ENCODE measurements around the gene TPO. TPM values are rescaled to one million over a fixed set of nuclear protein-coding genes. Genes with fewer than 3 reads are reported as not detected.

TPO gene
- total RNA-seq, 1 experiment from 2014 or later = not detected

- intact Hi-C loops (cut with micrococcal nuclease; ENCODE audit: unreplicated experiment) = no loop called here
- BruUV-seq (replicated peaks) = no TSS peak
- Mint-ChIP-seq H3K4me1 (ENCODE audit: low read depth, unreplicated experiment) (no peaks in the 10 kb centered on the region), H3K9me3 (ENCODE audit: low read depth, unreplicated experiment) (peaks cover 3% of the 10 kb centered on the region), H3K27me3 (ENCODE audit: unreplicated experiment) (no peaks in the 10 kb centered on the region), H3K27ac (ENCODE audit: unreplicated experiment) (no peak overlapping the region), H3K4me3 (ENCODE audit: low read depth, unreplicated experiment) (no peak overlapping the region), H3K36me3 (ENCODE audit: insufficient read depth, unreplicated experiment) (no peaks in the 10 kb centered on the region)
- CTCF ChIA-PET = no interaction called here
- DNase-seq = no peak
- TF ChIP-seq, protein P1, sequence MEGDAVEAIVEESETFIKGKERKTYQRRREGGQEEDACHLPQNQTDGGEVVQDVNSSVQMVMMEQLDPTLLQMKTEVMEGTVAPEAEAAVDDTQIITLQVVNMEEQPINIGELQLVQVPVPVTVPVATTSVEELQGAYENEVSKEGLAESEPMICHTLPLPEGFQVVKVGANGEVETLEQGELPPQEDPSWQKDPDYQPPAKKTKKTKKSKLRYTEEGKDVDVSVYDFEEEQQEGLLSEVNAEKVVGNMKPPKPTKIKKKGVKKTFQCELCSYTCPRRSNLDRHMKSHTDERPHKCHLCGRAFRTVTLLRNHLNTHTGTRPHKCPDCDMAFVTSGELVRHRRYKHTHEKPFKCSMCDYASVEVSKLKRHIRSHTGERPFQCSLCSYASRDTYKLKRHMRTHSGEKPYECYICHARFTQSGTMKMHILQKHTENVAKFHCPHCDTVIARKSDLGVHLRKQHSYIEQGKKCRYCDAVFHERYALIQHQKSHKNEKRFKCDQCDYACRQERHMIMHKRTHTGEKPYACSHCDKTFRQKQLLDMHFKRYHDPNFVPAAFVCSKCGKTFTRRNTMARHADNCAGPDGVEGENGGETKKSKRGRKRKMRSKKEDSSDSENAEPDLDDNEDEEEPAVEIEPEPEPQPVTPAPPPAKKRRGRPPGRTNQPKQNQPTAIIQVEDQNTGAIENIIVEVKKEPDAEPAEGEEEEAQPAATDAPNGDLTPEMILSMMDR (IDR thresholded peaks at IDR 0.05; ENCODE audit: unreplicated experiment) = no peak
Measured at GRCh38 chr2:1518331-1518803, 105.1 kb downstream of the TPO start.

DNA sequence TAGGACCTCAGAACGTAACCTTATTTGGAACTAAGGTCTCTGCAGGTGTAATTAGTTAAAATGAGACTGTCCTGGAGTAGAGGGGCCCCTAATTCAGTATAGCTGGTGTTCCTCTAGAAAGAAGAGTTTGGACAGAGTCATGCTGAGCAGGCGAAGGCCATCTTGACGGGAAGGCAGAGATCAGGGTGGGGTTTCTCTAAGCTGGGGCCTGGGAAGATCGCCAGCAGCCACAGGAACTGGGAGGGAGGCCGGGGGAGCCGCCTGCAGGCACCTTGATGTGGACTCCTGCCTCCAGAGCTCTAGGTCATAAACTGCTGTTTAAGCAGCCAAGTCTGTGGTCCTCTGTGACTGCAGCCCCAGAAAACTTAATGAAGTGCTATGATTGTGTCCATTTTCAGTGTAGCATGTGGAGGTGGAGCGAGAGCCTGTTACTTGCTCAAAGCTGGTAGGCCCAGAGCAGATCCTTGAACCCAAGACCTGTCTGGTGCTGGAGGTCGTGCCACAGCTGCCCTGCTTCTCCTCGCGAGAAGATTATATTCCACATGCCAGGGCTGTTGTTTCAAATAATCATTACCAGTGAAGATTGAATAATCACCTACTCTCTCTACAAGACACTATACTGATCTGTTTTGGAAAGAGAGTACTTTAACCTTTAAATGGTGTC lies 105.7 kb downstream of the TPO start:
- CTCF ChIA-PET = no interaction called here
- DNase-seq = no peak
- intact Hi-C loops (cut with micrococcal nuclease; ENCODE audit: unreplicated experiment) = no loop called here
- Mint-ChIP-seq H3K4me3 (ENCODE audit: low read depth, unreplicated experiment) (no peak overlapping the region), H3K4me1 (ENCODE audit: low read depth, unreplicated experiment) (no peaks in the 10 kb centered on the region), H3K9me3 (ENCODE audit: low read depth, unreplicated experiment) (peaks cover 3% of the 10 kb centered on the region), H3K27me3 (ENCODE audit: unreplicated experiment) (no peaks in the 10 kb centered on the region), H3K27ac (ENCODE audit: unreplicated experiment) (no peak overlapping the region), H3K36me3 (ENCODE audit: insufficient read depth, unreplicated experiment) (no peaks in the 10 kb centered on the region)
- BruUV-seq (replicated peaks) = no TSS peak
- TF ChIP-seq, protein P1 (IDR thresholded peaks at IDR 0.05; ENCODE audit: unreplicated experiment) = no peak

GRCh38 chr2:1521191-1521877 lies 108.1 kb downstream of the TPO start:
- H3K9me3 Mint-ChIP-seq (ENCODE audit: low read depth, unreplicated experiment) = peaks cover 3% of the 10 kb centered on the region
- no peak overlapping the region for H3K4me3 Mint-ChIP-seq (ENCODE audit: low read depth, unreplicated experiment)
- CTCF ChIA-PET = no interaction called here
- no peak for DNase-seq
- H3K4me1 Mint-ChIP-seq (ENCODE audit: low read depth, unreplicated experiment) = no peaks in the 10 kb centered on the region
- no peaks in the 10 kb centered on the region for H3K27me3 Mint-ChIP-seq (ENCODE audit: unreplicated experiment)
- BruUV-seq (replicated peaks) = no TSS peak
- intact Hi-C loops (cut with micrococcal nuclease; ENCODE audit: unreplicated experiment) = no loop called here
- TF ChIP-seq, protein P1 (IDR thresholded peaks at IDR 0.05; ENCODE audit: unreplicated experiment) = no peak
- H3K27ac Mint-ChIP-seq (ENCODE audit: unreplicated experiment) = no peak overlapping the region
- no peaks in the 10 kb centered on the region for H3K36me3 Mint-ChIP-seq (ENCODE audit: insufficient read depth, unreplicated experiment)

DNA sequence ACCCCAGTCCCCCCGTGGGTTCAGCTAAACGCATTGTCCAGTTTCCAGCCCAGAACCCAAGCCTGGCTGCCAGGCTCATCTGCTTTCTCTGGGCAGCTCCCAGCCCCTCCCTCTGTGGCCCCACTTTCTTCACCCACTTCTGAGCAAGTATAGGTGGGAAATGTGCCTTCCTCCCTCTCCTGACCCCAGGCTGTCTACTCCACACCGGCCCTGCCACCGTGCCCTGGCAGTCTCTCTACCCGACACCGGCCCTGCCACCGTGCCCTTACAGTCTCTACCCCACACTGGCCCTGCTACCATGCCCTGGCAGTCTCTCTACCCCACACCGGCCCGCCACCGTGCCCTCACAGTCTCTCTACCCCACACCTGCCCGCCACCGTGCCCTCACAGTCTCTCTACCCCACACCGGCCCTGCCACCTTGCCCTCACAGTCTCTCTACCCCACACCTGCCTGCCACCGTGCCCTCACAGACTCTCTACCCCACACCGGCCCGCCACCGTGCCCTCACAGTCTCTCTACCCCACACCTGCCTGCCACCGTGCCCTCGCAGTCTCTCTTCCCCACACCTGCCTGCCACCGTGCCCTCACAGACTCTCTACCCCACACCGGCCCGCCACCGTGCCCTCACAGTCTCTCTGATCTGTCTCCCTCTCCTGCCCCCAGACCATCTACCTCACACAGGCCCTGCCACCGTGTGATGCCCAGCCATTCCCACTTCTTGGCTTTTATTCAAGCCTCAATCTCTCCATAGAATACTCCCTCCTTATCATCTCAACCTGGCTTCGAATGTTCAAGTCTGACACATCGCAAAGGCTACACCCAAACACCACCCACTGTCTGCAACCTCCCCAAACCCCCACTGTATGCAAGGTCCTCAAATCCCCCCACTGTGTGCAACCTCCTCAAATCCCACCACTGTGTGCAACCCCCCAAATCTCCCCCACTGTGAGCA lies 108.9 kb downstream of the TPO start:
- TF ChIP-seq, protein P1 (IDR thresholded peaks at IDR 0.05; ENCODE audit: unreplicated experiment) = no peak
- Mint-ChIP-seq H3K9me3 (ENCODE audit: low read depth, unreplicated experiment) (peaks cover 3% of the 10 kb centered on the region), H3K4me3 (ENCODE audit: low read depth, unreplicated experiment) (no peak overlapping the region), H3K36me3 (ENCODE audit: insufficient read depth, unreplicated experiment) (no peaks in the 10 kb centered on the region), H3K27ac (ENCODE audit: unreplicated experiment) (no peak overlapping the region), H3K27me3 (ENCODE audit: unreplicated experiment) (no peaks in the 10 kb centered on the region), H3K4me1 (ENCODE audit: low read depth, unreplicated experiment) (no peaks in the 10 kb centered on the region)
- DNase-seq = no peak
- no TSS peak for BruUV-seq (replicated peaks)
- intact Hi-C loops (cut with micrococcal nuclease; ENCODE audit: unreplicated experiment) = no loop called here
- CTCF ChIA-PET = no interaction called here

Measured in Calu3 (cell line).